ENCODE data around the gene THRB.

The THRB gene

DNA sequence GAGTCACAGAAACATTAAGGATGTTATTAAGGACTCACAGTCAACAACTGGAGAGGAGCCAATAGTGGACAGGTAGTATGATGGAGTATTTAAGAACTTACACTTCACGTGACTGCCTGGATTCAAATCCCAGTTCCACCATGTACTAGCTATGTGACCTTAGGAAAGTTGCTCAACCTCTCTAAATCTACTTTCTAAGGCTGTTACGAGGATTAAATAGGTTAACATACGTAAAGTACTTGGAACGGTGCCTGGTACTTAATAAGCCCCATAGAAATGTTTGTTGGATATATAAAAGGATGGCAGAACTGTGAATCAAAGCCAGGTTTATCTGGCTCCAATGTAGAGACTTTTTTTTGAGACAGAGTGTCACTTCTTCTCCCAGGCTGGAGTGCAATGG is 24.4 kb downstream of the THRB start:
- Histone ChIP-seq H3K4me3 (ENCODE audit: low read depth, low read length) (no peak overlapping the region), H3K36me3 (no peaks in the 10 kb centered on the region), H3K9me3 (no peaks in the 10 kb centered on the region), H3K4me1 (no peaks in the 10 kb centered on the region), H3K27me3 (no peaks in the 10 kb centered on the region)
- DNase-seq: no peak
- TF ChIP-seq CTCF (IDR thresholded peaks at IDR 0.05; ENCODE audit: low read depth, low read length): no peak

- Histone ChIP-seq H3K4me1 (no peaks in the 10 kb centered on the region), H3K4me3 (ENCODE audit: low read depth, low read length) (no peak overlapping the region), H3K27me3 (no peaks in the 10 kb centered on the region), H3K36me3 (no peaks in the 10 kb centered on the region), H3K9me3 (no peaks in the 10 kb centered on the region)
- no peak for TF ChIP-seq CTCF (IDR thresholded peaks at IDR 0.05; ENCODE audit: low read depth, low read length)
- no peak for DNase-seq
Measured at GRCh38 chr3:24464389-24464788, 30.3 kb downstream of the THRB start.

GRCh38 chr3:24462737-24463136 is 31.9 kb downstream of the THRB start:
- TF ChIP-seq CTCF (IDR thresholded peaks at IDR 0.05; ENCODE audit: low read depth, low read length): no peak

GRCh38 chr3:24460974-24461373 is 33.7 kb downstream of the THRB start:
- Histone ChIP-seq H3K9me3 (no peaks in the 10 kb centered on the region), H3K36me3 (no peaks in the 10 kb centered on the region), H3K4me3 (ENCODE audit: low read depth, low read length) (no peak overlapping the region), H3K4me1 (no peaks in the 10 kb centered on the region), H3K27me3 (no peaks in the 10 kb centered on the region)
- no peak for TF ChIP-seq CTCF (IDR thresholded peaks at IDR 0.05; ENCODE audit: low read depth, low read length)
- DNase-seq: no peak

More at GRCh38 chr3:24462737-24463136, 31.9 kb downstream of the THRB start:
- H3K4me1 ChIP-seq: no peaks in the 10 kb centered on the region
- H3K27me3 ChIP-seq: no peaks in the 10 kb centered on the region
- no peaks in the 10 kb centered on the region for H3K9me3 ChIP-seq
- H3K36me3 ChIP-seq: no peaks in the 10 kb centered on the region
- H3K4me3 ChIP-seq (ENCODE audit: low read depth, low read length): no peak overlapping the region
- DNase-seq: no peak

DNA sequence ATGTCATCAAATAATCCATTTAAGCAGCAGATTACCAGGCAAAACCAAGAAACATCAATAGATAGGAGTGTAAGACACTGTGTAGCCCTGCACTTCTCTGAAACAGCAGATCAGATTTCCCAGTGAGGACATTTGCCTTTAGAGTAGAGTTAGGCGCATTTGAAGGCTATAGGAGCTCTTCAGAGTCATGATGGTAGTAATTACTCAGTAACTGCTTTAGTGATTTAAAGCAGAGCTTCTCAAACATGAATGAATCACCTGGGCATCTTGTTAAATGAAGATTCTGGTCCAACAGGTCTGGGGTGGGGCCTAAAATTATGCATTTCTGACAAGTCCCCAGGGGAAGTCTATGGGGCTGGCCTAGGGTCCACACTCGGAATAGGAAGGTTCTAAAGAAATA is 36.9 kb downstream of the THRB start:
- TF ChIP-seq CTCF (IDR thresholded peaks at IDR 0.05; ENCODE audit: low read depth, low read length): no peak
- no peak for DNase-seq
- Histone ChIP-seq H3K27me3 (no peaks in the 10 kb centered on the region), H3K36me3 (no peaks in the 10 kb centered on the region), H3K4me3 (ENCODE audit: low read depth, low read length) (no peak overlapping the region), H3K4me1 (no peaks in the 10 kb centered on the region), H3K9me3 (no peaks in the 10 kb centered on the region)

GRCh38 chr3:24454856-24455255 is 39.8 kb downstream of the THRB start:
- Histone ChIP-seq H3K36me3 (no peaks in the 10 kb centered on the region), H3K4me3 (ENCODE audit: low read depth, low read length) (no peak overlapping the region), H3K27me3 (no peaks in the 10 kb centered on the region), H3K9me3 (no peaks in the 10 kb centered on the region), H3K4me1 (no peaks in the 10 kb centered on the region)
- no peak for DNase-seq
- no peak for TF ChIP-seq CTCF (IDR thresholded peaks at IDR 0.05; ENCODE audit: low read depth, low read length)

Data from BE2C (cell line).